Nephron progenitor cell (in vitro differentiated cells): ENCODE measurements around the gene FADS1.

Experiments
- DNase-seq: peaks from one replicate; pipeline ENCODE4 v3.0.0; 2021
- H3K27ac Mint-ChIP-seq: 2 replicates; pipeline ENCODE4 v1.8.0; 2021; ENCODE audit warnings: mild to moderate bottlenecking, moderate library complexity, mixed read lengths
- H3K27me3 Mint-ChIP-seq: 2 replicates; pipeline ENCODE4 v1.8.0; 2021; ENCODE audit warnings: mild to moderate bottlenecking, low read depth, mixed read lengths; ENCODE audit not compliant: poor library complexity
- H3K36me3 Mint-ChIP-seq: 2 replicates; pipeline ENCODE4 v1.8.0; 2021; ENCODE audit warnings: low read depth, mixed read lengths
- H3K4me1 Mint-ChIP-seq: 2 replicates; pipeline ENCODE4 v1.8.0; 2021; ENCODE audit warnings: mixed read lengths
- H3K4me3 Mint-ChIP-seq: 2 replicates; pipeline ENCODE4 v1.8.0; 2021; ENCODE audit warnings: mild to moderate bottlenecking, moderate library complexity, mixed read lengths
- H3K9me3 Mint-ChIP-seq: 2 replicates; pipeline ENCODE4 v1.8.0; 2021; ENCODE audit warnings: mild to moderate bottlenecking, moderate library complexity, mixed read lengths
- TF ChIP-seq, protein P1 (sequence below): fragments of 200-600 bp; sonication (generic); IDR thresholded peaks from 2 replicates; pipeline ENCODE4 v1.5.0; 2021; ENCODE audit warnings: antibody characterized with exemption

The FADS1 gene

DNA sequence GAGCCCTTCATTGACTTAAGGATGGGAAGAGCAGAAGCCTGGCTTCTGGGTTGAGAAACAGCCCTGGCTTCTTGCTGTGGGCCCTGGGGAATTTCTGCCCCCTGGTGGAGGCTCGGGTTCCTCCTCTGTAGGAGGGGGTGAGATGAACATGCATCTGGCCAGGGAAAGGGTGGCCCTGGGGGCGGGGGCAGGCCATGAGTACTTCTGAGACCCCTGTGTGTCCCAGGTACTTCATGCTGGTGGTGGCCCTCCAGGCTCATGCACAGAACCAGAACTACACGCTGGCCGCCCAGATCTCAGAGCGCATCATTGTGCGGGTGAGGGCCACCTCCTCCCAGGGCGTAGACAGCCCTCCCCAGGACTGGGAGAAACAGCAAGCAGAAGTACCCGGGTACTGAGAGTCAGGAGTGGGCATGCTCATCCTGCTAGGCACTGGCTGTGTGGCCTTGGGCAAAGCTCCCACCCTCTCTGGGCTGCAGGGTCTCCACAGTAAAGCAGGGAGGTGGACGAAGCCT, 40.2 kb downstream of the FADS1 start:
- DNase-seq: peak; percentile 62
- TF ChIP-seq, protein P1, sequence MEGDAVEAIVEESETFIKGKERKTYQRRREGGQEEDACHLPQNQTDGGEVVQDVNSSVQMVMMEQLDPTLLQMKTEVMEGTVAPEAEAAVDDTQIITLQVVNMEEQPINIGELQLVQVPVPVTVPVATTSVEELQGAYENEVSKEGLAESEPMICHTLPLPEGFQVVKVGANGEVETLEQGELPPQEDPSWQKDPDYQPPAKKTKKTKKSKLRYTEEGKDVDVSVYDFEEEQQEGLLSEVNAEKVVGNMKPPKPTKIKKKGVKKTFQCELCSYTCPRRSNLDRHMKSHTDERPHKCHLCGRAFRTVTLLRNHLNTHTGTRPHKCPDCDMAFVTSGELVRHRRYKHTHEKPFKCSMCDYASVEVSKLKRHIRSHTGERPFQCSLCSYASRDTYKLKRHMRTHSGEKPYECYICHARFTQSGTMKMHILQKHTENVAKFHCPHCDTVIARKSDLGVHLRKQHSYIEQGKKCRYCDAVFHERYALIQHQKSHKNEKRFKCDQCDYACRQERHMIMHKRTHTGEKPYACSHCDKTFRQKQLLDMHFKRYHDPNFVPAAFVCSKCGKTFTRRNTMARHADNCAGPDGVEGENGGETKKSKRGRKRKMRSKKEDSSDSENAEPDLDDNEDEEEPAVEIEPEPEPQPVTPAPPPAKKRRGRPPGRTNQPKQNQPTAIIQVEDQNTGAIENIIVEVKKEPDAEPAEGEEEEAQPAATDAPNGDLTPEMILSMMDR: peak; percentile 58
- H3K27ac Mint-ChIP-seq: no peak overlapping the region
- peaks cover 53% of the 10 kb centered on the region for H3K4me1 Mint-ChIP-seq
- peaks cover 3% of the 10 kb centered on the region for H3K27me3 Mint-ChIP-seq
- no peaks in the 10 kb centered on the region for H3K9me3 Mint-ChIP-seq
- H3K4me3 Mint-ChIP-seq: no peak overlapping the region
- H3K36me3 Mint-ChIP-seq: peaks cover 6% of the 10 kb centered on the region

DNA sequence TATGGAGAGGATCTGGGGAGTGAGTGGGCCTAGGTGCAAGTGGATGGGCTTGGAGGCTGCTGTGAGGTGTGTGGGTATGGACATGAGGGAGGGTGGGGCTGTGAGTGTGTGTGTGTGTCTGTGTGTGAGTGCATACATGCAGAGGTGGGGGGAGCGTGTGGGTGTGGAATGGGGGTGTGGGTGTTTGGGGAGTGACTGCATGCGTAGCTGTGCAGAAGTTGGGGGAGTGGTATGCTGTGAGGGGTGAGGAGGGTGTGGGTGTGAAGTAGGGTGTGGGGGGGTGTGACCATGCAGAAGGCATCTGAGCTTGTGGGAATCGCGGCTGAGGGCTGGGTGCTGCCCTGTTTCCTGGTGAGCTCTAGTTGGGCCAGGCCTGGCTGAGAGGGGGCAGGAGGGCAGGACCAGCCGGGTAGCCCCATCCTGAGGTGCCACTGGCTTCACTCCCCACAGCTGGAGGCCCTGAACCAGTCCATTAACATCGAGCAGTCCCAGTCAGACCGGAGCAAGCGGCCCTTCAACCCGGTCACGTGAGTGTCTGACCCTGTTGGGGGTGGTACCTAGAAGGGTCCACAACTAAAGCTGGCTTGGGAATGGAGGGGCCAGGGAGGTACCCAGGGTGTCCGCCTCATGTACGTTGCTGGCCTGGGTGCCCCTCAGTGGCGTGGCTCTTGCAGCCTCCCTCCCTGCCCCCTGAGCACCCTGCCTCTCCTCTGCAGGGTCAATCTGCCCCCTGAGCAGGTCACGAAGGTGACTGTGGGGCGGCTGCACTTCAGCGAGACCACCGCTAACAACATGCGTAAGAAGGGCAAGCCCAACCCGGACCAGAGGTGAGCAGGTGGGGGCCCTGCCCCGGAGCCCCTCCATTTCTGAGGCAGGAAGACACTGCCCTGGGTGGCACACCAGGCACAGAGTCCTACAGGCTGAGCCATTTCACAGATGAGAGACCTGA, 40.9 kb downstream of the FADS1 start:
- peaks cover 58% of the 10 kb centered on the region for H3K4me1 Mint-ChIP-seq

DNA sequence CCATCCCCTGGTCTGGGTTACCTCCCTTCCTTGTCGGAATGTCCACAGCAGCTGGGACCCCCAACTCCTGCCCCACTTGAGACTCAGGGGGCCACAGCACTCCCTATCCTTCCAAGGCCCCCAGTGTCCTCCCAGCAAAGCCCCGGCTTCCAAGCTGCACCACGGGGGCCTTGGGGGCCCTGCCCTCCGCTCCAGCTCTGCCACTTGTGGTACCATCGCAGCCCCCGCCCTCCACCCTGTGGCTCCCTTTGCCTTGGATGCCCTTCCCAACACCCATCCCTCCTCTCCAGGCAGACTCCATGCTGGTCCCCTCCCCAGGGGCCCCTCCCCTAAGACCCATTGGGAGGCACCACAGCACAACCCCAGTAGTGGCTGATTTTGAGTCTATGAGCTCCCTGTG, 41.7 kb downstream of the FADS1 start:
- Mint-ChIP-seq H3K27me3 (peaks cover 3% of the 10 kb centered on the region), H3K36me3 (peaks cover 6% of the 10 kb centered on the region), H3K27ac (no peak overlapping the region), H3K9me3 (no peaks in the 10 kb centered on the region), H3K4me3 (no peak overlapping the region), H3K4me1 (peaks cover 60% of the 10 kb centered on the region)
- DNase-seq: no peak
- TF ChIP-seq, protein P1: no peak

More for the DNA sequence above, 40.9 kb downstream of the FADS1 start:
- peaks cover 6% of the 10 kb centered on the region for H3K36me3 Mint-ChIP-seq
- no peak overlapping the region for H3K4me3 Mint-ChIP-seq
- DNase-seq: no peak
- H3K27ac Mint-ChIP-seq: no peak overlapping the region
- H3K27me3 Mint-ChIP-seq: peaks cover 3% of the 10 kb centered on the region
- H3K9me3 Mint-ChIP-seq: no peaks in the 10 kb centered on the region
- TF ChIP-seq, protein P1: no peak

DNA sequence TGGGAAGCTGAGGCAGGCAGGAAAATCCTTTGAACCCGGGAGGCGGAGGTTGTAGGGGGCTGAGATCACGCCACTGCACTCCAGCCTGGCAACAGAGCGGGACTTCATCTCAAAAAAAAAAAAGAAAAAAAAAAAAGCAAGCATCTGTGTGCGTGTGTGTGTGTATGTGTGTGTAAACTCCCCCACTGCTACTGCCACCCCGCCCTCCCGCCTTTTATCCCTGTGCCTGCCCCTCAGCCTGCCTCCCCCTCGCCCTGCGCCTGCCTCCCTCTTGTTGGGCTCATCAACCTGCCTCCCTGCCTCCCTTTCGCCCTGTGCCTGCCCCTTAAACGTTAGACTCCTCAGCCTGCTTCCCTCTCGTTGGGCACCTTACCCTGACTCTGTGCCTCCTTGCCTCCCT, 42.4 kb downstream of the FADS1 start:
- H3K27me3 Mint-ChIP-seq: peaks cover 3% of the 10 kb centered on the region
- peaks cover 65% of the 10 kb centered on the region for H3K4me1 Mint-ChIP-seq
- no peaks in the 10 kb centered on the region for H3K9me3 Mint-ChIP-seq
- TF ChIP-seq, protein P1: no peak
- peak; percentile 35 for DNase-seq
- H3K4me3 Mint-ChIP-seq: peak overlapping the region; percentile 33
- H3K27ac Mint-ChIP-seq: peak overlapping the region; percentile 91
- peaks cover 6% of the 10 kb centered on the region for H3K36me3 Mint-ChIP-seq

DNA sequence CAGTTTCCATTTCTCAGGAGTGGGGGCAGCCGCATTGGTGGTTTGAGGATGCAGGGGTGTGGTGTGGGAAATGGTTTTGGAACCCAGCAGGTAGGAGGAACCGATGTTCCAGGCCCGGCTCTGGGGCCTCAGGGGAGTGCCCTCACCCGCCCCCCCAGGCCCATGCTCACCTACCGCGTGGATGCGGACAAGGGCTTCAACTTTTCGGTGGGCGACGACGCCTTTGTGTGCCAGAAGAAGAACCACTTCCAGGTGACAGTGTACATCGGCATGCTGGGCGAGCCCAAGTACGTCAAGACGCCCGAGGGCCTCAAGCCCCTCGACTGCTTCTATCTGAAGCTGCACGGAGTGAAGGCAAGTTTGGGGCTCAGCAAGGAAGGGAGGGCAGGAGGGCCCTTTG, 43.0 kb downstream of the FADS1 start:
- no peak overlapping the region for H3K4me3 Mint-ChIP-seq
- no peaks in the 10 kb centered on the region for H3K9me3 Mint-ChIP-seq
- H3K27ac Mint-ChIP-seq: no peak overlapping the region
- TF ChIP-seq, protein P1: no peak
- H3K27me3 Mint-ChIP-seq: peaks cover 3% of the 10 kb centered on the region
- H3K4me1 Mint-ChIP-seq: peaks cover 63% of the 10 kb centered on the region
- H3K36me3 Mint-ChIP-seq: peaks cover 6% of the 10 kb centered on the region
- DNase-seq: no peak
